ENCODE results near the gene MRGPRD. TPM values are rescaled to one million over a fixed set of nuclear protein-coding genes. Genes with fewer than 3 reads are reported as not detected.

MRGPRD gene
- total and polyA plus RNA-seq, 2 of the 8 experiments (the other 6 are each of a cell fraction or from before 2014, with no cell fraction given) = not detected

GRCh38 chr11:68933605-68934320 is 47.0 kb downstream of the MRGPRD start (continued):
- TF ChIP-seq SIX5 (IDR thresholded peaks at IDR 0.05; ENCODE audit: low read depth, low read length) = no peak
- TF ChIP-seq POLR2A (IDR thresholded peaks at IDR 0.05; ENCODE audit: control extremely low read depth in 1 of 2, low read depth in 2 of 2, low read length in 2 of 2) = no peak
- TF ChIP-seq HDAC2 (IDR thresholded peaks at IDR 0.05; ENCODE audit: borderline replicate concordance in 1 of 2, low read depth in 2 of 2, low read length in 2 of 2) = no peak

Measured in H1 (cell line).